H1 (cell line): Measurements from ENCODE around the gene TTC31. TPM values are rescaled to one million over a fixed set of nuclear protein-coding genes. Genes with fewer than 3 reads are reported as not detected.

ENCODE experiments used
- CTCF ChIA-PET: fragments of 300-600 bp; sonication (Branson Sonifier 250); formaldehyde crosslinking; loops from one replicate; lab custom pipeline; 2021; ENCODE audit not compliant: partially characterized antibody; lab: Charles Lee
- POLR2A ChIA-PET: fragments of 300-600 bp; sonication (Branson Sonifier 250); formaldehyde crosslinking; loops from one replicate; lab custom pipeline; 2021; ENCODE audit warnings: inconsistent platforms; ENCODE audit not compliant: partially characterized antibody; lab: Charles Lee
- DNase-seq, 2 experiments: peaks; one replicate each; pipeline versions ENCODE4 v3.0.0 to v3.0.0-alpha.2; 2010 to 2022; ENCODE audit warnings: low spot score in 2 of 2, low read depth in 1 of 2, mixed read lengths in 1 of 2
- FAIRE-seq: peaks from 2 replicates; lab custom pipeline; 2011; peaks lifted over from hg19 to GRCh38; lab: Jason Lieb, UNC
- H2AFZ ChIP-seq: 2 replicates; pipeline ENCODE4 v1.8.1; 2012; ENCODE audit warnings: low read length, inconsistent platforms
- H2AK5ac ChIP-seq: 2 replicates; pipeline ENCODE4 v1.6.1; 2013; ENCODE audit warnings: low read depth, low read length
- H2BK120ac ChIP-seq: replicated peaks from 2 replicates; pipeline ENCODE3; 2013; ENCODE audit warnings: low read depth, low read length, inconsistent platforms
- H2BK12ac ChIP-seq: 2 replicates; pipeline ENCODE4 v1.6.1; 2013; ENCODE audit warnings: low read depth, low read length
- H2BK15ac ChIP-seq: 2 replicates; pipeline ENCODE4 v1.6.1; 2013; ENCODE audit warnings: low read length
- H2BK20ac ChIP-seq: 2 replicates; pipeline ENCODE4 v1.6.1; 2013; ENCODE audit warnings: low read length
- H2BK5ac ChIP-seq: 2 replicates; pipeline ENCODE4 v1.6.1; 2013; ENCODE audit warnings: low read depth, low read length
- H3K14ac ChIP-seq: 2 replicates; pipeline ENCODE4 v1.6.1; 2013; ENCODE audit warnings: inconsistent platforms; ENCODE audit not compliant: insufficient read length
- H3K18ac ChIP-seq: 2 replicates; pipeline ENCODE4 v1.6.1; 2013; ENCODE audit warnings: low read length; ENCODE audit errors: extremely low read depth
- H3K23ac ChIP-seq: 2 replicates; pipeline ENCODE4 v1.6.1; 2013; ENCODE audit warnings: inconsistent platforms; ENCODE audit not compliant: insufficient read length
- H3K23me2 ChIP-seq: 2 replicates; pipeline ENCODE4 v1.6.1; 2013; ENCODE audit warnings: low read depth, low read length
- H3K27ac ChIP-seq: 2 replicates; pipeline ENCODE4 v1.6.1; 2011; ENCODE audit warnings: low read depth, low read length, inconsistent platforms
- H3K27me3 ChIP-seq, 4 experiments: replicated peaks in 1 of 4; 1 replicate in 1 of 4; 2 replicates in 3 of 4; pipeline versions ENCODE4 v1.6.1 to v1.8.1; 2011 to 2013; ENCODE audit warnings: low read length in 3 of 4, mild to moderate bottlenecking in 3 of 4, inconsistent platforms in 2 of 4, mixed read lengths in 2 of 4, moderate library complexity in 1 of 4; ENCODE audit not compliant: control insufficient read depth in 3 of 4, insufficient read depth in 3 of 4; ENCODE audit errors: extremely low read depth in 1 of 4
- H3K36me3 ChIP-seq, 4 experiments: 2 replicates each; pipeline versions ENCODE4 v1.6.1 to v1.8.1; 2011 to 2013; ENCODE audit warnings: mild to moderate bottlenecking in 4 of 4, low read length in 3 of 4, moderate library complexity in 2 of 4, control low read depth in 1 of 4, inconsistent platforms in 1 of 4; ENCODE audit not compliant: insufficient read depth in 4 of 4, control insufficient read depth in 2 of 4
- H3K4ac ChIP-seq: replicated peaks from 2 replicates; pipeline ENCODE3; 2013; ENCODE audit warnings: low read length, low read depth, mixed read lengths, inconsistent platforms; ENCODE audit not compliant: insufficient read length
- H3K4me1 ChIP-seq, 4 experiments: replicated peaks in 1 of 4; 1 replicate in 1 of 4; 2 replicates in 3 of 4; pipeline versions ENCODE4 v1.6.1 to v1.8.1; 2011 to 2013; ENCODE audit warnings: low read length in 3 of 4, inconsistent platforms in 2 of 4, mixed read lengths in 1 of 4; ENCODE audit not compliant: insufficient read depth in 4 of 4, control insufficient read depth in 3 of 4
- H3K4me2 ChIP-seq, 2 experiments: 2 replicates each; pipeline versions ENCODE4 v1.6.1 to v1.8.1; 2011 to 2013; ENCODE audit warnings: low read depth in 2 of 2, low read length in 2 of 2, control low read depth in 1 of 2, inconsistent platforms in 1 of 2, mild to moderate bottlenecking in 1 of 2; ENCODE audit not compliant: insufficient read depth in 1 of 2
- H3K4me3 ChIP-seq, 4 experiments: fragments of 200-600, 300-600 bp in 1 of 4; sonication (generic), shearing (Covaris generic), sonication (Bioruptor Twin) in 1 of 4; 2 replicates each; pipeline versions ENCODE4 v1.5.1 to v1.8.1; 2011 to 2016; ENCODE audit warnings: low read length in 4 of 4, low read depth in 3 of 4, control low read depth in 2 of 4, inconsistent platforms in 2 of 4, mild to moderate bottlenecking in 2 of 4, mixed read lengths in 1 of 4, moderate library complexity in 1 of 4; ENCODE audit not compliant: insufficient read depth in 2 of 4; ENCODE audit errors: extremely low read depth in 1 of 4
- H3K56ac ChIP-seq: replicated peaks from 2 replicates; pipeline ENCODE3; 2013; ENCODE audit warnings: low read depth, mild to moderate bottlenecking, mixed read lengths, low read length, inconsistent platforms; ENCODE audit not compliant: insufficient read length
- H3K79me1 ChIP-seq: 2 replicates; pipeline ENCODE4 v1.6.1; 2013; ENCODE audit warnings: low read depth, low read length, control low read depth
- H3K79me2 ChIP-seq, 2 experiments: 2 replicates each; pipeline versions ENCODE4 v1.6.1 to v1.8.1; 2012 to 2013; ENCODE audit warnings: low read length in 2 of 2, mild to moderate bottlenecking in 2 of 2, inconsistent platforms in 1 of 2; ENCODE audit not compliant: insufficient read depth in 2 of 2, control insufficient read depth in 1 of 2
- H3K9ac ChIP-seq, 4 experiments: replicated peaks in 1 of 4; 1 replicate in 1 of 4; 2 replicates in 3 of 4; pipeline versions ENCODE4 v1.6.1 to v1.8.1; 2011 to 2013; ENCODE audit warnings: low read depth in 3 of 4, low read length in 3 of 4, control low read depth in 2 of 4, mild to moderate bottlenecking in 2 of 4, moderate library complexity in 2 of 4, inconsistent platforms in 1 of 4; ENCODE audit errors: extremely low read depth in 1 of 4
- H3K9me3 ChIP-seq, 2 experiments: 2 replicates each; pipeline versions ENCODE4 v1.6.1 to v1.8.1; 2012 to 2013; ENCODE audit warnings: mild to moderate bottlenecking in 2 of 2, moderate library complexity in 2 of 2, control low read depth in 1 of 2, inconsistent platforms in 1 of 2, low read depth in 1 of 2, low read length in 1 of 2, mixed read lengths in 1 of 2; ENCODE audit not compliant: insufficient read depth in 2 of 2
- H4K20me1 ChIP-seq, 2 experiments: replicated peaks in 1 of 2; 2 replicates each; pipeline versions ENCODE3 to v1.8.1; 2011 to 2013; ENCODE audit warnings: inconsistent platforms in 2 of 2, low read length in 2 of 2, mild to moderate bottlenecking in 1 of 2; ENCODE audit not compliant: insufficient read depth in 2 of 2, control insufficient read depth in 1 of 2
- H4K5ac ChIP-seq: 2 replicates; pipeline ENCODE4 v1.6.1; 2013; ENCODE audit warnings: low read length, low read depth, mixed read lengths, inconsistent platforms; ENCODE audit not compliant: insufficient read length
- H4K8ac ChIP-seq: 2 replicates; pipeline ENCODE4 v1.8.0; 2013; ENCODE audit warnings: mild to moderate bottlenecking, moderate library complexity, low read length, inconsistent platforms; ENCODE audit not compliant: insufficient read depth; ENCODE audit errors: extremely low read depth
- H4K91ac ChIP-seq: replicated peaks from 2 replicates; pipeline ENCODE3; 2013; ENCODE audit warnings: low read length, mixed read lengths, inconsistent platforms; ENCODE audit not compliant: insufficient read length
- ASH2L ChIP-seq: fragments of 200-600, 300-600 bp; sonication (generic); IDR thresholded peaks from one replicate; pipeline ENCODE4 v1.7.1; 2017; ENCODE audit warnings: low read length
- BRCA1 ChIP-seq: IDR thresholded peaks from 2 replicates; pipeline ENCODE4 v1.6.1; 2012; ENCODE audit warnings: low read depth, low read length, improper control_type of control experiment
- CREB1 ChIP-seq: IDR thresholded peaks from 2 replicates; pipeline ENCODE4 v1.6.1; 2012; ENCODE audit warnings: inconsistent platforms
- EGR1 ChIP-seq: IDR thresholded peaks from 2 replicates; pipeline ENCODE4 v1.6.1; 2011; ENCODE audit warnings: low read depth, low read length, borderline replicate concordance
- JUN ChIP-seq: IDR thresholded peaks from 2 replicates; pipeline ENCODE4 v1.6.1; 2011; ENCODE audit warnings: low read depth, mild to moderate bottlenecking, improper control_type of control experiment, low read length
- NRF1 ChIP-seq: IDR thresholded peaks from 2 replicates; pipeline ENCODE4 v1.6.1; 2011; ENCODE audit warnings: mild to moderate bottlenecking, low read depth, low read length, improper control_type of control experiment
- POU5F1 ChIP-seq: IDR thresholded peaks from 2 replicates; pipeline ENCODE4 v1.6.1; 2011; ENCODE audit warnings: low read depth, mild to moderate bottlenecking, low read length, moderate library complexity
- SIN3A ChIP-seq, 2 experiments: IDR thresholded peaks in 1 of 2; conservative IDR thresholded peaks in 1 of 2; 2 replicates each; pipeline ENCODE4 v1.6.1; 2011 to 2012; ENCODE audit warnings: low read length in 2 of 2, improper control_type of control experiment in 1 of 2, low read depth in 1 of 2, mild to moderate bottlenecking in 1 of 2
- TBP ChIP-seq: IDR thresholded peaks from 2 replicates; pipeline ENCODE4 v1.6.1; 2011; ENCODE audit warnings: low read depth, low read length, improper control_type of control experiment
- WGBS, 2 experiments: shearing (Covaris generic) in 1 of 2; methylation state at CpG; one replicate each; pipeline versions ENCODE4 v1.1.6 to v1.1.7; 2013 to 2015; ENCODE audit warnings: low lambda C conversion rate in 2 of 2, mixed read lengths in 2 of 2, inconsistent platforms in 1 of 2, low coverage in 1 of 2, missing lambda C conversion rate in 1 of 2; ENCODE audit not compliant: insufficient replicate concordance in 2 of 2, insufficient coverage in 1 of 2, insufficient read length in 1 of 2; ENCODE audit errors: extremely low coverage in 1 of 2, missing lambda C conversion rate in 1 of 2; 5-methylcytosine and 5-hydroxymethylcytosine counted together
- polyA plus RNA-seq, 7 experiments: library from polyadenylated mRNA; depleted of rRNA in 3 of 7; stranded (reverse) in 5 of 7; unstranded in 2 of 7; fragments of >200 nt in 5 of 7; fragments of 200-250 nt in 2 of 7; gene quantifications; 1 replicate in 5 of 7; 2 replicates in 1 of 7; 4 replicates in 1 of 7; pipeline versions ENCODE4 v1.2.1 to v1.2.3, GENCODE V29; 2011 to 2013; ENCODE audit warnings: missing spikeins in 2 of 7, mixed read lengths in 2 of 7
- total RNA-seq: library from RNA; stranded (reverse); fragmentation: NEBNext Ultra II Directional; extraction: Animal tissue kit (Norgen Biotek cat#: 25700); gene quantifications from 2 replicates; pipeline ENCODE4 v1.2.1, GENCODE V29; 2021
- TF ChIP-seq, protein P1 (sequence below), 3 experiments: IDR thresholded peaks; 1 replicate in 2 of 3; 2 replicates in 1 of 3; pipeline versions ENCODE4 v1.5.1 to v1.6.1; 2011; ENCODE audit warnings: low read length in 3 of 3, mild to moderate bottlenecking in 3 of 3, inconsistent platforms in 2 of 3, low read depth in 1 of 3, moderate library complexity in 1 of 3; ENCODE audit not compliant: insufficient read depth in 1 of 3; ENCODE audit errors: control extremely low read depth in 1 of 3

Gene TTC31
- total and polyA plus RNA-seq, 2 of the 8 experiments (the other 6 are each of a cell fraction or from before 2014, with no cell fraction given), result 28.8 to 29.9 TPM

DNA sequence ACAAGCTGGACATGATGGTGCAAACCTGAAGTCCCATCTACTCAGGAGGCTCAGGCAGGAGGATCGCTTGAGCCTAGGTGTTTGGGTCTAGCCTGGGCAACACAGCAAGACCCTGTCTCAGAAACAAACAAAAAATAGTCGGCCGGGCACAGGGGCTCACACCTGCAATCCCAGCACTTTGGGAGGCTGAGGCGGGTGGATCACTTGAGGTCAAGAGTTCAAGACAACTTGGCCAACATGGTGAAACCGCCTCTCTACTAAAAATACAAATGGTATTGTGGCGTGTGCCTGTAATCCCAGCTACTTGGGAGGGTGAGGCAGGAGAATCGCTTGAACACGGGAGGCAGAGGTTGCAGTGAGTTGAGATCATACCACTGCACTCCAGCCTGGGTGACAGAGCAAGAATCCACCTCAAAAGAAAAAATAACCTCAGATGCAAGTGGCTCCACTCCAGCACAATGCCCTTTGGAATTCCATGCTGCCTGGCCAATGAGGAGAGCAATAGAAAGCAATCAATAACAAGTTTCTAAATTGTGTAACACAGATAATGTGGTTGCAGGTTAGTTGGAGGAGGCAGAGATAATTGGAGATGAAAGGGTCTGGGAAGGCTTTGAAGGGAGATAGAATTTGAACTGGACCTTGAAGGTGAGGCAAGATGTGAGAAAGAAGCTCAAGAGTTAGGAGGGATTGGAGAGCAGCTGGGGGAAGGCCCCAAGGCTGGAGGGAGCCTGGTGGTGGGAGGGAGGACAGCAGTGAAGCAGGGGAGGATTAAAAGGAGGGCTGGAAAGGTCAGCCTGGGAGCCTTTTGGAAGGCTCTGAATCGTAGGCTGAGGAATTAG, 6.0 kb downstream of the TTC31 start:
- H3K4me1 ChIP-seq, result no peaks in the 10 kb centered on the region
- WGBS, 2 experiments, result 88% methylated on average over 9 of the region's 9 CpGs; no CpG with 5 or more reads in 1 of the 2 experiments
- H3K56ac ChIP-seq, result no peak overlapping the region
- POLR2A ChIA-PET, result interaction anchor here (0.9 to 3.2 kb wide), 9 partner anchors 8 to 50 kb away, joined by 3 to 11 read pairs (median 4); partner anchors contain the start of genes LBX2, PCGF1 and WBP1
- H3K79me1 ChIP-seq, result no peaks in the 10 kb centered on the region
- peaks cover 2 to 6% of the 10 kb centered on the region in 2 experiments for H4K20me1 ChIP-seq
- H3K18ac ChIP-seq, result no peak overlapping the region
- no peak overlapping the region for H3K4me2 ChIP-seq
- no peak overlapping the region for H3K9ac ChIP-seq
- no peak overlapping the region for H4K8ac ChIP-seq
- no peak overlapping the region for H3K23ac ChIP-seq
- H2BK15ac ChIP-seq, result no peak overlapping the region
- H2AFZ ChIP-seq, result no peak overlapping the region
- H3K79me2 ChIP-seq, result 0 out of 4 replicates have a peak, but pooled peaks cover 0 to 2% of the 10 kb centered on the region in 2 experiments
- no peak overlapping the region for H2BK20ac ChIP-seq
- H2AK5ac ChIP-seq, result no peak overlapping the region
- CTCF ChIA-PET, result interaction anchor here (0.9 to 6.9 kb wide), 8 partner anchors 12 to 98 kb away, joined by 3 to 37 read pairs (median 4); partner anchors contain the start of genes INO80B and LBX2
- no peaks in the 10 kb centered on the region for H3K9me3 ChIP-seq
- no peak overlapping the region for H4K91ac ChIP-seq
- no peak overlapping the region for H3K14ac ChIP-seq
- FAIRE-seq (no peak), DNase-seq (no peak)
- no peak overlapping the region for H4K5ac ChIP-seq
- no peak overlapping the region for H2BK12ac ChIP-seq
- H2BK5ac ChIP-seq, result no peak overlapping the region
- no peak overlapping the region for H3K4ac ChIP-seq
- no peaks in the 10 kb centered on the region for H3K23me2 ChIP-seq
- no peak overlapping the region for H2BK120ac ChIP-seq
- H3K27ac ChIP-seq, result no peak overlapping the region
- H3K27me3 ChIP-seq, result no peaks in the 10 kb centered on the region
- H3K36me3 ChIP-seq, result peaks cover 7 to 22% (median 18%) of the 10 kb centered on the region in 4 experiments
- no peak overlapping the region for H3K4me3 ChIP-seq
- TF ChIP-seq TBP (no peak), BRCA1 (no peak), POU5F1 (no peak), NRF1 (no peak), ASH2L (no peak), JUN (no peak), CREB1 (no peak), SIN3A (conservative IDR thresholded peaks at IDR 0.05 in 1 of 2, IDR thresholded peaks at IDR 0.05 in 1 of 2; ENCODE audit: low read depth in 1 of 2, low read length in 2 of 2) (no peak), EGR1 (no peak)
- TF ChIP-seq, protein P1, sequence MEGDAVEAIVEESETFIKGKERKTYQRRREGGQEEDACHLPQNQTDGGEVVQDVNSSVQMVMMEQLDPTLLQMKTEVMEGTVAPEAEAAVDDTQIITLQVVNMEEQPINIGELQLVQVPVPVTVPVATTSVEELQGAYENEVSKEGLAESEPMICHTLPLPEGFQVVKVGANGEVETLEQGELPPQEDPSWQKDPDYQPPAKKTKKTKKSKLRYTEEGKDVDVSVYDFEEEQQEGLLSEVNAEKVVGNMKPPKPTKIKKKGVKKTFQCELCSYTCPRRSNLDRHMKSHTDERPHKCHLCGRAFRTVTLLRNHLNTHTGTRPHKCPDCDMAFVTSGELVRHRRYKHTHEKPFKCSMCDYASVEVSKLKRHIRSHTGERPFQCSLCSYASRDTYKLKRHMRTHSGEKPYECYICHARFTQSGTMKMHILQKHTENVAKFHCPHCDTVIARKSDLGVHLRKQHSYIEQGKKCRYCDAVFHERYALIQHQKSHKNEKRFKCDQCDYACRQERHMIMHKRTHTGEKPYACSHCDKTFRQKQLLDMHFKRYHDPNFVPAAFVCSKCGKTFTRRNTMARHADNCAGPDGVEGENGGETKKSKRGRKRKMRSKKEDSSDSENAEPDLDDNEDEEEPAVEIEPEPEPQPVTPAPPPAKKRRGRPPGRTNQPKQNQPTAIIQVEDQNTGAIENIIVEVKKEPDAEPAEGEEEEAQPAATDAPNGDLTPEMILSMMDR (IDR thresholded peaks at IDR 0.05; ENCODE audit: control extremely low read depth in 1 of 3, insufficient read depth in 1 of 3, low read depth in 1 of 3, low read length in 3 of 3), result no peak
